ENCODE data around the gene DEFB113.

The DEFB113 gene

GRCh38 chr6:49935387-49935786, 34.0 kb downstream of the DEFB113 start:
- DNase-seq (ENCODE audit: low read depth in 2 of 2), result no peak

- no peak for DNase-seq (ENCODE audit: low read depth in 2 of 2)
These were observed 34.7 kb downstream of the DEFB113 start for GRCh38 chr6:49934770-49935169.

GRCh38 chr6:49933526-49933925, 35.9 kb downstream of the DEFB113 start:
- no peak for DNase-seq (ENCODE audit: low read depth in 2 of 2)

GRCh38 chr6:49929340-49929739, 40.1 kb downstream of the DEFB113 start:
- DNase-seq (ENCODE audit: low read depth in 2 of 2), result no peak

- no peak for DNase-seq (ENCODE audit: low read depth in 2 of 2)
These were observed 45.6 kb downstream of the DEFB113 start for GRCh38 chr6:49923826-49924225.

- DNase-seq (ENCODE audit: low read depth in 2 of 2), result no peak
These were observed 49.3 kb downstream of the DEFB113 start for GRCh38 chr6:49919935-49920644.

- DNase-seq (ENCODE audit: low read depth in 2 of 2), result no peak
These were observed 50.2 kb downstream of the DEFB113 start for GRCh38 chr6:49919261-49919660.

GRCh38 chr6:49918787-49919186, 50.6 kb downstream of the DEFB113 start:
- no peak for DNase-seq (ENCODE audit: low read depth in 2 of 2)
